IPS DF 19.7 (cell line): ENCODE results near the gene TEX14.
"Not testable (repeated sequence)": the region's sequence is repeated elsewhere in the genome, so short reads cannot be mapped to it uniquely, and the experiment has no call there.

Experiments
- DNase-seq: peaks from one replicate; pipeline ENCODE4 v3.0.0-alpha.2; 2013; ENCODE audit warnings: low read depth, low spot score

The TEX14 gene

DNA sequence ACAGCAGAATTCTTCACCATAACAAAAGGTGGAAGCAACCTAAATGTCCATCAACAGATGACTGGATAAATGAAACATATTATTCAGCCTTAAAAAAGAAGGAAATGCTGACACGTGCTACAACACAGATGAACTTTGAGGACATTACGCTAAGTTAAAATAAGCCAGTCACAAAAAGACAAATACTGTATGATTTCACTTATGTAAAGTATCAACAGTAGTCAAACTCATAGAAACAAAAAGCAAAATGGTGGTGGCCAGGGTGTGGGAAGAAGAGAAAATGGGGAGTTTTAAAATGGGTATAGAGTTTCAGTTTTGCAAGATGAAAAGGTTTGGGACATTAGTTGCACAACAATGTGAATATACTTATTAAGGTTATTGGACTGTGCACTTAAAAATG is 127.6 kb downstream of the TEX14 start:
- no peak for DNase-seq

DNA sequence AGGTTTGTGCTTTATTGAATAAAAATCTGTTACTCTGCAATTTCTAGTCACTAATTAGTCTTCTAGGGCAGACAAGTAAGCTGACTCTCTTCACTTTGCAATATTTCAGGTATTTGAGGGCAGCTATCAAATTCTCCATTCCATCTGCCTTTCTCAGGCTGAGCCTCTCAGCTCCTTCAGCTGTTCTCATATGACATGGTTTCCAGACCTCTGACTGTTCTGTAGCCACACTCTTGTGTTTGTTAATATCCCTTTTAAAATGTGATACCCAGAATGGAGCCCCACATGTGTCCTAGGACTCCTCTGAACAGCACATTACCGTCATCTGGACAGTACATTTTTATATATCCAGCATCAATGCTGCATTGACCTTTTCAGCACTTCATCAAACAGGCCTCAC is 131.3 kb downstream of the TEX14 start:
- no peak for DNase-seq

DNA sequence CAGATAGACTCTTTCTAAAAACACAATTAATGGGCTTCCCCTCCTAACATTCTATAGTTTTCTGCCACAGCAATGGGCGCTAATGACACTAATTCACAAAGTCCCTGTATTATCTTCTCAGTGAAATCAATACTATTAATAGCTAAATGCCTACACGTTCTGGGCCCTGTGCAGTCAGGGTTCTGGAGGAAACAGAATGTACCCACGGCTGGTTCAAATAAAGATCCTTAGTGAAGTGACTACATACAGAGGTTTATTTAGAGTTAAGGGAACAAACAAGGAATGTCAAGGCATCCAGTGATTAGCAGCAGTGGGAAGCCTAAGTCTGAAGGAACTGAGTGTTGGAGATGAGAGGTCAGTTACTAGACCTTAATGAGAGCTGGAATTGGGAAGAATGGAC is 133.9 kb downstream of the TEX14 start:
- DNase-seq, result no peak

DNA sequence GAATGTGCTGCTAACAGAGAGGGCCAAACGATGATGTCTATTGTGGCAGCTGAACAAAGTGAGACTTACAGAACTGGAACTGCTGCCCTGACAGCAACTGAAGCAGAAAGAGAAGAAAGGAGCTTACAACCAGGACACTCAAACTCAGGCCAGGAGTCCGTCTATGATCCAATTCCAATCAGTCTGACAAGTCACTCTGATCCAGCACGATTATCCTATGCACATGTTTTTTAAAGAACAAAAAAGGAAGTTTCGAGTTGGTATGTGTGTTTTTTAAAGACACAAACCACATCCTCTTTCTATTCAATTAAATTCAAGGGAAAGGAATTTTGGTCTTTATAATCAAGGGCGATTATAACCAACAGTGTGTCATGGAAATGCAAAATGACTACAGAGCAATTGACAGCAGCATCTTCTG is 135.0 kb downstream of the TEX14 start:
- no peak for DNase-seq

DNA sequence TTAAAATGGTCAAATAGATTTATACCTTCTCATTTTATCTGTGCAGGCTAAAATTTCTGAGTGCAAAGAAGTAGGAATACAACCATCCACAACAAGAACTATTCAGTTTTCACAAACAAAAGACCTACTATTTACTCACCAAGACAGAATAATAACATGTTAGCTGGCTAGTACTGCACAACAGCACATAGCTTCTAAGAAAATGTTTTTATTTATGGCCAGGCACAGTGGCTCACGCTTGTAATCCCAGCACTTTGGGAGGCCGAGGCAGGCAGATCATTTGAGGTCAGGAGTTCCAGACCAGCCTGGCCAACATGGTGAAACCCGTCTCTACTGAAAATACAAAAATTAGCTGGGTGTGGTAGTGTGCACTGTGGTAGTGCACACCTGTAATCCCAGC is 136.7 kb downstream of the TEX14 start:
- DNase-seq, result not testable (repeated sequence)

DNA sequence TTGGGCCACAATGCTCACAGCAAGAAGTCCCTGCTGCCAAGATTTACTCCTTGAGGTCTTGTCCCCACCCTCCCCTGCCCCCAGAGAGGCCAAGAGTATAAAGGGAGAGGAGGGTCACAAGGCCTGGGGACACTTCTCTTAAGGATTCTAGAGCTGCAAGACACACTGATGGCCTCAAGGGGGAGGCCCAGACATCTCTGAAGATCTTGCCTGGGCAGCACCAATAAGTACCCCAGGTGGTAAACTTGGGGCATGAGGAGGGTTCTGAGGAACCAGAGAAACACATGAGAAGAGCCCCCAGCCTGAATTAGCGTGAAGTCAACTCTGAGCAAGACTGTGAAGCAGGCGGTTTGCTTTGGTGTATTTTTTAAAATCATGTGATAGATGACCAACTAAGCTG is 150.6 kb downstream of the TEX14 start:
- peak; percentile 40 for DNase-seq

DNA sequence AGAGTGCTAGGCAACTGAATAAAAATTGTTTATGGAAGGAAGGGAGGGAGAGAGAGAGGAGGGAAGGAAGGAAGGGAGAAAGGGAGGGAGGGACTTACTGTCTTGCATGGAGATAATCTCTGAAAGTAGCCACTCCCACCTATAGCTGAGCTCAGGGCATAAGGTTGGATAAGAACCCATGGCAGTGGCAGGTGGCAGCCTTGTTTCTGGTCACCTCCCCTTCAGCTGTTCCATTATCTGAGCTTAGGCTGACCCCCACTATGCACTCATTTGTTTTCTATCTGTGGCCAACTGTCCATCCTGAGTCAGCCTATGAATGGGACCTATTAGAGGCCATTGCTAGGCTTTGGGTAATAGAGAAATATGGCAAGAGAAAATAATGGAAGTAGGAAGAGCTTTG is 152.1 kb downstream of the TEX14 start:
- DNase-seq, result no peak

DNA sequence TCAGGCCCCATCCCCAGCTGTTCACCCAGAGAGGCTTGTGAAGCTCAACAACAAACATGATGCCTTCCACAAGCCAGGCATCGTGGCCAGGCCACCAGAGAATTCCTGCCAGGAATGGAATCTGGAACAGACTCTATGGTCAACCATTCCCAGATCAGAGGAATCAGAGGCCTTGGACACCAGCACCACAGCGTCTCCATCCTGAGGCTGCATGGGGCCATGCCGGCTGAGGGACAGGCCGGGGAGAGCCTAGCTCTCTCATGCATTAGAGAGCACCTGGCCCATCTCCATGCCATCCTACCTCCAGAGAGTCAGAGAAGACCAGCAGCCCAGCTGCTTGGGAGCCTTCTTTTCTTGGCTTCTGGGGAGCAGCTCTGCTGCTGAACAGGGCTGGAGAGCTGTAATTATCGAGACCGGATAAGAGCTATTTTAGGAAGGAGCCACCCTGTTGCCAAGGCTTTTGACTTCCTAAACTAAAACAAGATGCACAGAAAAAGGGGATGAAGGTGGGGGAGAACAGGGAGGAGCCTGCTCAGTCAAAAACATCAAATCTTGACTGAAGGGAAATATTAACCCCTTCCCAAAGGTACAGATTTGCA is 152.9 kb downstream of the TEX14 start:
- no peak for DNase-seq

DNA sequence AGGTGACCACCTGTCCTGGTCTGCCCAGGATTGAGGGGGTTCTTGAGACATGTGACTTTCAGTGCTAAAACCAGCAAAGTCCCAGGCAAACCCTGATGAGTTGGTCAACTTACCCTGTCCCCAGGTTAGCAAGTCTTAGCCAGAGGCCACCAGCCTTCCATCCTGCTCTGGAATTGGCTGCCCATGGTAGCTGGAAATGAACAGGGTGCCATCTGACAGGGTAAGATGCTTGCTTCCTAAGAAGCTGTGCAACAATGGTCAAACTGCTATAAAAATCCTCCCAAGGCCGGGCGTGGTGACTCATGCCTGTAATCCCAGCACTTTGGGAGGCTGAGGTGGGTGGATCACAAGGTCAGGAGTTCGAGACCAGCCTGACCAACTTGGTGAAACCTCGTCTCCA is 154.6 kb downstream of the TEX14 start:
- DNase-seq, result no peak

DNA sequence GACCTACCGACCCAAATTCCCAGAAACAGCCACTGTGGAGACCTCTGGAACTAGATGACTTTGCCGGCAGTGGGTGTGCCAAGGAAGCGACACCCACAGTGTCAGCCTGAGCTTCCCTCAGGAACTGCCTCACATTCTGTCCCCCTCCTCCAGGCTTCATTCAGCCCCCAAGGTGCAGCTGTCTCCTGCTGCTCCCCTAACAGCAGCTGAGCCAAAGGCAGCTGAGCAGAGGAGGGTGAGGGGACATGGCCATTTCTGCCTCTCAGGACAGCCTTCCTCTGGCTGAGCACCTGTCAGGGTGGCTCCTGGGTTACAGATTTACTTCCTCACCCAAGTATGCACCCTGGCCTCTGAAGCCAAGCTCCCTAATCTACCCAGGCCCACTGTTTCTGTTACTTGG is 155.3 kb downstream of the TEX14 start:
- no peak for DNase-seq

DNA sequence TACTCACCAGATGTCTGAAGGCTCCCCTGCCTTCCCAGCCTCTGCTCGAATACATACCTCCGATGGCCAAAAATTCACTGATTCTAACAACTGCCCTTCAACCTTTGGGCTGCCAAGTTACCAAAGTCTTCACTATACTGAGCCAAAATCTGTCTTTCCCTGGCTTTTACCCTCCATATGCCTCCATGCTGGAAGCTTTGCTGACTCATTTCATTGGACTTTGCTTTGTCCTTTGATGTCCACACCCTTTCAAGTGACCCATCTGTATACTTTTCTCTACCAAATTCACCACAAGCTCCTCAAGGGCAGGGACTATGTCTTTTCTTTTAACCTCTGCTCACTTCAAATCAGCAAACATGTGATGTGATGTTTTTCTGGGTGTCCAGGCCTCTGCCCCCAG is 156.4 kb downstream of the TEX14 start:
- no peak for DNase-seq

DNA sequence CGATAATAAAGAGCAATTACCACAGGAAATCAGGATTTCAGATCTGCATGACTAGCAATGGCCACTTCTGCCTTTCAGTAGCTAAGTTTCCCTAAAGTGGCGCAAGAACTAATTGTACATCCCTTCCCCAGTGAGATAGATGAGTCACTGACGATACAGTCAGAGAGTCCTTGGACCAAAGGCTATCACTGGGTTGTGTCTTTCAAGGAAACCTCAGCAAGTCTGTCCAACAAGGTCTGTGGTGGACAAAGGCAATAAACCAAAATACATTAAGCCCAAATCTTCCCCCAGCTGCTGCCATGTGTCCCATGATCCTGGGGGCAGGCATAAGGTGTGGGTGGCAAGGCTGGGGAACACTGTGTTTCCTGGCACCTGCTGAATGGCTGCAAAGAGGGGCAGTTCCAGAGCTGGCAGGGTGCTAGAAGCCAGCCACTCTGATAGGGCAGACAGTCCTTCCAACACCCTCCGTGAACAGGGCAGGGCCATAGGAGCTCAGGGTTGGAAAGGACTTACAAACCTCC is 156.9 kb downstream of the TEX14 start:
- no peak for DNase-seq

DNA sequence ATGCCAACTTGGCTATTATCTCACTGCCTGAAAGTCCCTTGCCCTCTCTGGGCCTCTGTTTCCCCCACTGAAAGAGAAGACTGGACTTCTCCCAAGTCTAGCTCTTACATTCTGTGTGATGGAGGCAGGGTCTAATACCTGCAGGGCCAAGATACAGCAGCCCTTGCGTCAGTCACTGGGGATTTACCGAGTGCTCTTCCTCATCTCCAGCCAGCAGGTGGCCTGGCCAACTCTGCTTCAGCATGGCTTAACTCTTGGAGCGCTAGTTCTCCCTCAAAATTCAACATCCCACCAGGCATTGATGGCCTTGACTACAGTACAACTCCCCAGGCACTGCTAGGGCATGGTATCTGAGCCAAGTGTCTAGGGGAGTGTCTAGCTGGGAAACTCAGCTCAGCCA is 157.5 kb downstream of the TEX14 start:
- DNase-seq, result no peak

DNA sequence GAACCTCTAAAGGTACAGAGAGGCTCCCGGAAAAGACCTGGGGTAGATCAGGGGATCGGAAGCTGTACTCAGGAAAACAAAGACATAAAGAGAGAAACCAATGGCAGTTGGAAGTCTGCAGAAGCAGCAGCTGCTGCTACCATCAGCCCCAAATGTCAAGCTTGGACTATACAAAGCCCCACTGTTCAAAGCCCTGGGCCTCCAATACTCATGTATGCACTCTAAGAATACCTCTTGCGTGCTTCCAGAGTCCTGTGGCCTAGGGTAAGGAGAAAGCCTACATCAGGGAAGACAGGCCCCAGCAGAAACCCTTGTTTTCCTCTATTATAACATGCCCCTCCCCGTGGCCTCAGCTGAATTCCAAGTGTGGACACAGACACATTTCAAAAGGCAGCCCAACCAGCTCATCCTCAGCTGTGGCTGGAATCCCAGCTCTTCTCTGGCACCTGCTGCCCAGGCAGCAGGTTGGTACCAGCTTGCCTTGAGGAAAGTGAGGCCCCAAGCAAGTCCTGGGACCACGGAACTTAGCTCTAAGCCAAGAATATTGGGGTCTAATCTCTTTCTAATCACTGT is 158.1 kb downstream of the TEX14 start:
- DNase-seq, result no peak

DNA sequence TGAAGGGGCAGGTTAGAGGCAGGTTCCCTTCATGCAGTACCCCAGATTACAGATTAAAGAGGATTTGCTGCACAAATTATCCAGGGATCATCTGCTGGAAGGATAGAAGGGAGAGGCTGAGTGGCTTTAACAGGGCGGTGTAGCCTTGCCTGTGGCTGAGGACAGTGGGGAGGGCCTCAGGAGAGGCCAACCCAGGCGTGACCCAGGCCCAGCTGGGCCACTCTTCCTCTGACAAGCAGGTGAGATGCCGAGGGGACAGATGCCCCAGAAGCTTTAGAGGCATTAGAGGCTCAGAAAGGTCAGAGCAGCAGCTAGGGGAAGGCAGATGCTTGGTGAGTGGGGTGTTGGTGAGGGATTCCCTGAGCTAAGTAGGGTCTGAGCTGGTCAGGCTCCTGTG is 159.3 kb downstream of the TEX14 start:
- DNase-seq, result no peak

DNA sequence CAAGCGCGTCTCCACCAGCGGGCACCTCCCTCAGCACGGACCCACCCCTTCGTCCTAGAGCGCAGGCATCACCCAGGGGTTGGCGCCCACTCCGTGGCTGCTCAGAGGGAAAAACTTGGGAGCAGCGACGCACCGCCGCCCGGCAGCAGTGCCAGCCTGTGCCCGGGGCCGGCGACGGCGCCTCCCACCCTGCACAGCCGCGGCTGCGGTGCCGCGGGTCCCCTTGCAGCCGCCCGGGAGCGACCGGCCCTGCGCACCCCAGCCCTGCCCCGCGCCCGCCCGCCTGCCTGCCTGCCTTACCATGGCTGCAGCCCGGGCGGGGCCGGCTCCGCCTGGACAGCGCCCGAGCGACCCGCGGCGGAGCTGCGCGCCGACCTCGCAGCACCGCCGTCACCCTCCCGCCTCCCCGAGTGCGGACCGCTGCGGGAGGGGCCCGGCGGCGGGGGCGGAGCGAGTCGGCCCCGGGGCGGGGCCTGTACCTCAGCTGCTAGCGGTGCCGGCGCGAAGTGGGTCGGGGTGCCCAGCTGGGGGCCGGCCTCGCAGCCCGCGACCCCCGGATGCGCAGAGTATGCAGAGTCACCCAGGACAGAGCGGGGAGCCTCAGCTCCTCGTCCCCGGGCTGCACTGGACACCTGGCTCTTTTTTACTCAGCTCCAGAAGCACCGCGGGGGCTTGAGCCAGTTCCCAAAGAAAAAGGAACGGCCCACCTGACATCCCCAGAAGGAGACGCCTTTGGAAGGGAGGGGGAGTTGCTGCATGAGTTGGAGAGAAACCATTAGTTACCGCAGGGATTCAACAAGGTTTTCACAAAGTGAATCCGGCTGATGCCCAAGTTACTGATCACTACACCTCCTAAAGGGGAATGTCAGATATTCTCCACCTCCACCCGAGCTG is 159.9 kb downstream of the TEX14 start:
- no peak for DNase-seq

DNA sequence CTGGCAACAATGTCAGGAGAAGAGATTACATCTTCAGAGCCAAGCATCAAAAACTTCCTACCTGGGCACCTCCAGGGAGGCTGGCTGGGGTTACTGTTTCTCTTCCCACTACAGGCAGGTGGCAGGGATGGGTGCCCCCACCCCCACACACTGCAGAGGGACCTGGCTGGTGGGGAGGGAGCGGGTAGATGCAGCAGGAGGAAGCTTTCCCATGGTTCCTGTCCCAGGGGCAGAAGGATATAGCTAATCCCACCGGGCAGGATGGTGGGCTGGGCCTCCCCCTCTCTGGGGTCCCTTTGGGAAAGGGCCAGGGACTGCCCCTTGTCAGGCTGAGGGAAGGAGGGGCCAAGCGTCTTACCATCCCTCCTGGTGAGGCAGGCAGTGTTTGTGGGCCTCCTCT is 160.7 kb downstream of the TEX14 start:
- DNase-seq, result no peak

DNA sequence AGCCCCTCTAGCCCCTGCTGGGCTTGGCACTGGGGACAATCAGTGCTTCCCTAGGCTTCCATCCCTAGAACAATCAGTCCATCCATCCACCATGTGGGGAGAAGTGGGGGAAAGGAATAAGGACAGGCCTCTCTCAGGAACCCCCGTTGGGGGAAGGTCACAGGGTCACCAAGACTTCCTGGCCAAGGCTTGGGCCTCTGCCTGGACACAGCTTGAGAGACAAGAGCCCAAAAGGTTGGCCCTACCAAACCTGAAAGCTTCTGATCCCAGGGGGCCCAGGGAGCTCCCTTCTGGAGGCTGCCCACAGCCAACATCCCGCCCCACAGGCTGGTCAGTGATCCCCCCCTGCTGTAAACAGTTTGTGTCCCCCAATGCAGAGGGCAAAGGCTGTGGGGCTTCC is 161.2 kb downstream of the TEX14 start:
- DNase-seq, result no peak

DNA sequence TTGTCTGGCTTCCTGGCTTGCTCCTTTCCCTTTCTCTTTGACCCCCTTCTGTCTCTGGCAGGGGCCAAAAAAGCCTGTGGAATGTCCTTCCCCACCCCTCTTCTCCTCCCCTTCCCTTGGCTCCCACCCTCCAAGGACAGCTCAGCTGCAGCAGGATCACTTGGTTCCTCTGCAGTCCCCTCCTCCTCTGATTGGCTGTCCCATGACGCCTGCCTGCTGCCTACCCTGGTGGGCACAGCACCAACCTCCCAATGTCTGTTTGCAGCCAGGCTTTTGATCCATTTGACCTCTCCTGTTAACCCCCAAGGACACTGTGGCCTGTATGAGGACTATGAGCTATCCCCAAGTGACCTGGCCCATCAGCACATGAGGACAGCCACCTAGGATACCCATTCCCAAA is 162.6 kb downstream of the TEX14 start:
- no peak for DNase-seq

DNA sequence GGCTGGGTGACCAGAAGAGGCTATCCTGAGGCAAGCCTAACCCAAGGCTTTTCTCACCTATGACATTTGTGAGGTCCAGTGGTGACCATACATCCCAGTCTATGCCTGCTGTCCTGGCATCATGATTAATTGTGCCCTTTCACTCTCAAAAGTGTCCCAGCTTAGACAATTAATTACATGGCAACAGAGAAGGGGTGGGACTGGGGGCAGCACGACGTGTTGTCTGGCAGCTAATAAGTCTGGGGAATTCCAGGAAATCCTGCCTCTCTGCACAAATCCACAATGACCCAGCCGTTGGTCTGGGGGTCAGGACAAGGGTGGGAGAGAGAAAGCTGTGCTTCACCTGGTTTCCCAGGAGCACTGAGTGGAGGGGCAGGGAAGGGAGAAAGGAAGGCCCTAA is 163.4 kb downstream of the TEX14 start:
- DNase-seq, result no peak

DNA sequence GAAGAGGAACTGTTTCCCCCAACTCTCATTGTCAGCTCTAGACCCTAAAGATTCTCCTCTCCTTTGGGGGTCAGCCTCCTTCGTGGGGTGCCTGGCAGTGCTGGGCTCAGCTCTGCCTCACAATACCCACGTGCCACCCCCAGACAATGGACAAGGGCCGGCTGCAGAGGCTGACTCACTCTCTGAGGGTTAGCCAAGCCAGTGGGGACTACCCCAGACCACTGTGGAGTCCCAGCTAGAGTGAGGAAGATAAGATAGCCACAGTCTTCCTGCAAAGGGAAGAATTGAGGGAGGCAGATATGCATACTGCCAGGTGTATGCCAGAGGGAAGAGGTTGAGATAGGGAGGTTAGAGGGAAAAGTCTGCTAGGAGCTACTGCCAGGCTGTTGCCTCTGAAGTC is 163.9 kb downstream of the TEX14 start:
- no peak for DNase-seq

DNA sequence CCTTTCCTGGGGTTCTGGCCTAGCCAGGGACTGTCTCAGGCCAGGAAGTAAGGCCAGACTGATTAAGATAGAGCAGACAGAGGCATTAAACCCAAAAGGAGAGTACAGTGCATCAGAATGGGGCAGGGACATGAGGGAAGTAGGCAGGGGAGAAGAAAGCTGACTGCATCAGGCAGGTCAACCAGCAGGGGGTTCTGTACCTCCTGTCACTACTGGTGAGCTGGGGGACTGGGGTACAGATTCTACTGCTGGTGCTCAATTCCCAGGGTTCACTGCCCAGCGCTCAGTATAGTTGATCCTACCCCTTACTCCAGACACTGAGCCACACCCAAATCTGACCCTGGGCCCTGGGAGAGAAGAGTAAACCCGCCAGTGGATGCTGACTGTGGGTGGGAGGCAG is 164.5 kb downstream of the TEX14 start:
- DNase-seq, result no peak

DNA sequence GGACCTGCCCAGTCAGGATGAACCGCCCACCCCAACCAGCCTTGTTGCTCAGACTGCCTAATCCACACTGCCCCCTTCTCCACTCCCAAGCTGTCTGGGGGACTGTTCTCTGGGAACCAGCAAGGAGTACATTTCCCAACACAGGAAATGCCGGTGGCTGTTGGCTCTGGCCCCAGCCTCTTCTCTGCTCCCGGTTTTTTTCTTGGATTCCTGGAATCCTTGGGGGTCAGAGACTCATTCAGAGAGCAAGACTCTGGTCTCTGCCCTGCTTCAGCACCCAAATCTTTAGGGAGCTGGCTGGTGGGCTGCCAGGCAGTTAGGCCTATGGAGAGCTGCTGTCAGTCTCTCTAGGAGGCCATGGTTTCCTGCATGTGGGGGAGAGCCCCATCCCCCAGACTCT is 166.6 kb downstream of the TEX14 start:
- DNase-seq, result no peak
